ENCODE data around the gene ITGA2B.

ITGA2B gene

DNA sequence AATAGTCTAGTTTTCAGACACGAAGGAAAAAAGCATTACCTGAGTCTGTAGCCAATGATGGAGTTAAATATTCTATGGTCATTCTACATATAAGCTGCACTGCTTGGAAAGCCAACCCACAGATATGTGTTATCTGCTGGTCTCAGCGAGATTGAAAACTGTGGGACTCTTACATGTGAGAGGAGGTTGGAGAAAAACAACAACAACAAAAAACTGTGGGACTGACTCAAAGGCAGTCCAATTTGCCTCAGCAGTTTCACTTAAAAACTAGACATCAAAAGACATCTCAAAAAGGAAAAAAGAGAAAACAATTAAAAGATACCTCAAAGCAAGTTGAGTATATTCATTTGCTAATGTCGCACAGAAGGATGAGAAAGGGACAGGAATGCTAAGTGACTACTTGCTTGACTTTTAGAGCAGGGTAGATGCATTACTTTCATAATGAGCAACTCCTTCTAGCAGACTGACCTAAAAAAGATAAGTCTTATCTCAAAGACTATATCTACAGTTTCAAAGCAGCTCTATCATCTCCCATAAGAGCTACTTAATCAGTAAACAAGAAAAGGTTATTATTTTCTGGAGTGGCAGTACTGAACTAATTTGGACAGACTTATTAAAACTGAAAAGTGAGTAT is 35.5 kb upstream of the ITGA2B start:
- TF ChIP-seq, protein P1, sequence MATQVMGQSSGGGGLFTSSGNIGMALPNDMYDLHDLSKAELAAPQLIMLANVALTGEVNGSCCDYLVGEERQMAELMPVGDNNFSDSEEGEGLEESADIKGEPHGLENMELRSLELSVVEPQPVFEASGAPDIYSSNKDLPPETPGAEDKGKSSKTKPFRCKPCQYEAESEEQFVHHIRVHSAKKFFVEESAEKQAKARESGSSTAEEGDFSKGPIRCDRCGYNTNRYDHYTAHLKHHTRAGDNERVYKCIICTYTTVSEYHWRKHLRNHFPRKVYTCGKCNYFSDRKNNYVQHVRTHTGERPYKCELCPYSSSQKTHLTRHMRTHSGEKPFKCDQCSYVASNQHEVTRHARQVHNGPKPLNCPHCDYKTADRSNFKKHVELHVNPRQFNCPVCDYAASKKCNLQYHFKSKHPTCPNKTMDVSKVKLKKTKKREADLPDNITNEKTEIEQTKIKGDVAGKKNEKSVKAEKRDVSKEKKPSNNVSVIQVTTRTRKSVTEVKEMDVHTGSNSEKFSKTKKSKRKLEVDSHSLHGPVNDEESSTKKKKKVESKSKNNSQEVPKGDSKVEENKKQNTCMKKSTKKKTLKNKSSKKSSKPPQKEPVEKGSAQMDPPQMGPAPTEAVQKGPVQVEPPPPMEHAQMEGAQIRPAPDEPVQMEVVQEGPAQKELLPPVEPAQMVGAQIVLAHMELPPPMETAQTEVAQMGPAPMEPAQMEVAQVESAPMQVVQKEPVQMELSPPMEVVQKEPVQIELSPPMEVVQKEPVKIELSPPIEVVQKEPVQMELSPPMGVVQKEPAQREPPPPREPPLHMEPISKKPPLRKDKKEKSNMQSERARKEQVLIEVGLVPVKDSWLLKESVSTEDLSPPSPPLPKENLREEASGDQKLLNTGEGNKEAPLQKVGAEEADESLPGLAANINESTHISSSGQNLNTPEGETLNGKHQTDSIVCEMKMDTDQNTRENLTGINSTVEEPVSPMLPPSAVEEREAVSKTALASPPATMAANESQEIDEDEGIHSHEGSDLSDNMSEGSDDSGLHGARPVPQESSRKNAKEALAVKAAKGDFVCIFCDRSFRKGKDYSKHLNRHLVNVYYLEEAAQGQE (IDR thresholded peaks at IDR 0.05; ENCODE audit: insufficient read depth in 1 of 2, low read depth in 2 of 2, low read length in 2 of 2) = no peak
- TF ChIP-seq POLR2AphosphoS5 (IDR thresholded peaks at IDR 0.05; ENCODE audit: low read depth, low read length) (no peak), TAF1 (IDR thresholded peaks at IDR 0.05; ENCODE audit: borderline replicate concordance, insufficient read depth, low read length) (no peak), SIN3A (IDR thresholded peaks at IDR 0.05; ENCODE audit: borderline replicate concordance, insufficient read depth, low read length) (no peak), FOXP2 (optimal IDR thresholded peaks at IDR 0.05; ENCODE audit: borderline replicate concordance, extremely low read depth, extremely low read length, insufficient read depth) (no peak)

DNA sequence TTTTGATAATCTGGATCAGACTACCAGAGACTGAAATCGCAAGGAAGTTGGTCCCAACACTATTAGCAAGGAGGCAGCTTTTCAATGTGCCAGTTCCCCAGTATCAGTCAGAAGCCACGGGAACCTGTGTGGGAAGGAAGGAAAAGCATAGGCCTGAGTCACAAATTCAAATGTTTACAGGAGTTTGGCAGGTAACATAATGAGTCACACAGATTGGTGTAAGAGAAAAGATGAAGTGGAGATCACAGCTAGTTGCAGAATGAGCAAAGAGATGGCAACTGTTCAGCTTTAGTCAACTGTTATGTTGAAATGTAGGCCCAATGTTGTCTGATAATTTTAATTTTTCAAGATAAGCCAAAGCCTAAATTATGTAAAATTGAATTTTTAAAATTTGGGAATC is 28.1 kb upstream of the ITGA2B start:
- TF ChIP-seq FOXP2 (optimal IDR thresholded peaks at IDR 0.05; ENCODE audit: borderline replicate concordance, extremely low read depth, extremely low read length, insufficient read depth) (no peak), SIN3A (IDR thresholded peaks at IDR 0.05; ENCODE audit: borderline replicate concordance, insufficient read depth, low read length) (no peak), TAF1 (IDR thresholded peaks at IDR 0.05; ENCODE audit: borderline replicate concordance, insufficient read depth, low read length) (no peak), POLR2AphosphoS5 (IDR thresholded peaks at IDR 0.05; ENCODE audit: low read depth, low read length) (no peak)
- TF ChIP-seq, protein P1 (IDR thresholded peaks at IDR 0.05; ENCODE audit: insufficient read depth in 1 of 2, low read depth in 2 of 2, low read length in 2 of 2) = no peak

DNA sequence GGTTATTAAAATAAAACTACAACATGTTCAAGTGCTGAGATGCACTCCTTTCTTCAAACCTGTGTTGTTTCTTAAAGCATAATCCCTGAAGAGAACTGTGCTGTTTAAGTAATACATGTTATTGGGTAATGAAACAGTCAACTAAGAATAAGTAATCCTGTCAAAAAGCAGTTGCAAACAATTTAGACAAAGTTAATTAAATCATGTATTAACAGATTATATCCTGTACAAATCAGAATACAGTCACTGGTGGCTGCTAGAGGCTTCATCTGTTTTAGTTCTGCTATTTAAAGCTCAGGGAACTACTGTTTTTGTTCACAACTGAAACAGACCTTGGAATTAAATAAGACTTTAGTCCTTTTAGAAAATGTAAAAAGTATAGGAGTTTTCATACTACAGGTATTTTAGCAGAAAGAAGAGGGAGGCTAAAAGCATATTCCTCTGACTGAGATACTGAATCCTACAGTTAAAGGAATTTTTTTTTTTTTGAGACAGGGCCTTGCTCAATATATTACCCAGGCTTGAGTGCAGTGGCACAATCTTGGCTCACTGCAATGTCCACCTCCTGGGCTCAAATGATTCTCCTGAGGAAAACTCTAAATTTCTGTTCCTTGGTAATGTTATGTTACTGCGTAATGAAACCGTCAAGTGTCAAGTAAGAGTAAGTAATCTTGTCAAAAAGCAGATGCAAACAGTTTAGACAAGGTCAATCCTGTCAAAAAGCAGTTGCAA is 27.3 kb upstream of the ITGA2B start:
- no peak for TF ChIP-seq FOXP2 (optimal IDR thresholded peaks at IDR 0.05; ENCODE audit: borderline replicate concordance, extremely low read depth, extremely low read length, insufficient read depth)
- no peak for TF ChIP-seq TAF1 (IDR thresholded peaks at IDR 0.05; ENCODE audit: borderline replicate concordance, insufficient read depth, low read length)
- TF ChIP-seq, protein P1 (IDR thresholded peaks at IDR 0.05; ENCODE audit: insufficient read depth in 1 of 2, low read depth in 2 of 2, low read length in 2 of 2) = no peak
- TF ChIP-seq POLR2AphosphoS5 (IDR thresholded peaks at IDR 0.05; ENCODE audit: low read depth, low read length) = no peak
- TF ChIP-seq SIN3A (IDR thresholded peaks at IDR 0.05; ENCODE audit: borderline replicate concordance, insufficient read depth, low read length) = no peak

DNA sequence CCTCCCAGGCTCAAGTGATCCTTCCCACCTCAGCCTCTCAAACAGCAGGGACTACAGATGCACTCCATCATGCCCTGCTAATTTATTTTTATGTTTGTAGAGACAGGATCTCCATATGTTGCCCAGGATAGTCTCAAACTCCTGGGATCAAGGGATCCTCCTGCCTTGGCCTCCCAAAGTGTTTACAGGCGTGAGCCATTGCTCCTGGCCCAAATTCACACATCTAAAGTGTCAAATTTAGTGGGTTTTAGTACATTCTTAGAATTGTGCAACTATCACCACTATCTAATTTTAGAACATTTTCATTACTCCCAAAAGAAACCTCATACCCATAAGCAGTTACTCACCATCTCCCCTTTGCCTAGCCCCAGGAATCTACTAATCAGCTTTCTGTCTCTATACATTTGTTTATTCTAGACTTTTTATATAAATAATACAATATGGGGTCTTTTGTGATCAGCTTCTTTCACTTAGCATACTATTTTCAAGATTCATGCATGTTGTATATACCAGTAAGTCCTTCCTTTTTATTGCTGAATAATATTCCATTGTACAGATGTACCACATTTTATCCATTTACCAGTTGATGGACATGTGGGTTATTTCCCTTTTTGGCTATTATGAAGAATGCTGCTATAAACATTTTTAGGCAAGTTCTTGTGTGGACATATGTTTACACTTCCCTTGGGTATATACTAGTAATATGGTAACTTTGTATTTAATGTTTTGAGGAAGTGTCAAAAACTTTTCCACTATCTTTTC is 25.1 kb upstream of the ITGA2B start:
- TF ChIP-seq TAF1 (IDR thresholded peaks at IDR 0.05; ENCODE audit: borderline replicate concordance, insufficient read depth, low read length) (no peak), SIN3A (IDR thresholded peaks at IDR 0.05; ENCODE audit: borderline replicate concordance, insufficient read depth, low read length) (no peak), POLR2AphosphoS5 (IDR thresholded peaks at IDR 0.05; ENCODE audit: low read depth, low read length) (no peak), FOXP2 (optimal IDR thresholded peaks at IDR 0.05; ENCODE audit: borderline replicate concordance, extremely low read depth, extremely low read length, insufficient read depth) (no peak)
- TF ChIP-seq, protein P1 (IDR thresholded peaks at IDR 0.05; ENCODE audit: insufficient read depth in 1 of 2, low read depth in 2 of 2, low read length in 2 of 2) = no peak

All from PFSK-1 (cell line).